ENCODE data around the gene GALNT6. TPM values are rescaled to one million over a fixed set of nuclear protein-coding genes. Genes with fewer than 3 reads are reported as not detected.
A peak's percentile ranks its signal among the peaks of the same experiment; 100 is the strongest.

The GALNT6 gene
- total RNA-seq: 1 to 10 TPM; 2.5 to 8.8 TPM

- Mint-ChIP-seq H3K36me3 (no peaks in the 10 kb centered on the region), H3K9me3 (no peaks in the 10 kb centered on the region), H3K27ac (peak within 1 kb of the TSS in 1 of 2 donors; percentile 70)
- peak; percentile 60 to 83 for DNase-seq (ENCODE audit: low spot score in 2 of 2)
- ATAC-seq: peak; percentile 47 to 72
Measured at GRCh38 chr12:51391283-51392123, at the start of gene GALNT6. Gene GALNT6 (minus strand): TSS chr12:51391406. CDS start chr12:51379781, 11,625 bp downstream.

- no peak for ATAC-seq
- Mint-ChIP-seq H3K9me3 (no peaks in the 10 kb centered on the region), H3K36me3 (no peaks in the 10 kb centered on the region), H3K27ac (no peak overlapping the region)
- no peak for DNase-seq (ENCODE audit: low spot score in 2 of 2)
Measured at GRCh38 chr12:51439330-51439729, 48.1 kb upstream of the GALNT6 start.

GRCh38 chr12:51437431-51437830 lies 46.2 kb upstream of the GALNT6 start:
- ATAC-seq (no peak), DNase-seq (ENCODE audit: low spot score in 2 of 2) (no peak)
- H3K36me3 Mint-ChIP-seq: no peaks in the 10 kb centered on the region
- no peak overlapping the region for H3K27ac Mint-ChIP-seq
- H3K9me3 Mint-ChIP-seq: no peaks in the 10 kb centered on the region

GRCh38 chr12:51434305-51434704 lies 43.1 kb upstream of the GALNT6 start:
- DNase-seq (ENCODE audit: low spot score in 2 of 2) (no peak), ATAC-seq (no peak)
- Mint-ChIP-seq H3K9me3 (no peaks in the 10 kb centered on the region), H3K27ac (no peak overlapping the region), H3K36me3 (no peaks in the 10 kb centered on the region)

- Mint-ChIP-seq H3K27ac (no peak overlapping the region), H3K36me3 (no peaks in the 10 kb centered on the region), H3K9me3 (no peaks in the 10 kb centered on the region)
- DNase-seq (ENCODE audit: low spot score in 2 of 2) (no peak), ATAC-seq (no peak)
Measured at GRCh38 chr12:51432921-51433320, 41.7 kb upstream of the GALNT6 start.

GRCh38 chr12:51430196-51430895 lies 39.1 kb upstream of the GALNT6 start:
- no peaks in the 10 kb centered on the region for H3K9me3 Mint-ChIP-seq
- ATAC-seq (no peak), DNase-seq (ENCODE audit: low spot score in 2 of 2) (no peak)
- H3K36me3 Mint-ChIP-seq: no peaks in the 10 kb centered on the region
- no peak overlapping the region for H3K27ac Mint-ChIP-seq

GRCh38 chr12:51429700-51430099 lies 38.5 kb upstream of the GALNT6 start:
- no peak overlapping the region for H3K27ac Mint-ChIP-seq
- ATAC-seq: no peak
- no peaks in the 10 kb centered on the region for H3K9me3 Mint-ChIP-seq
- DNase-seq (ENCODE audit: low spot score in 2 of 2): no peak
- H3K36me3 Mint-ChIP-seq: no peaks in the 10 kb centered on the region

GRCh38 chr12:51428256-51428655 lies 37.0 kb upstream of the GALNT6 start:
- DNase-seq (ENCODE audit: low spot score in 2 of 2): no peak
- Mint-ChIP-seq H3K36me3 (no peaks in the 10 kb centered on the region), H3K27ac (no peak overlapping the region), H3K9me3 (no peaks in the 10 kb centered on the region)
- ATAC-seq: no peak

- peak; percentile 78 to 84 for DNase-seq (ENCODE audit: low spot score in 2 of 2)
Measured at GRCh38 chr12:51424662-51425539, 33.7 kb upstream of the GALNT6 start, which contains the start of gene SLC4A8. Gene SLC4A8 (plus strand): TSS chr12:51424831. CDS start chr12:51424988, 157 bp downstream.

GRCh38 chr12:51424094-51424661 lies 33.0 kb upstream of the GALNT6 start:
- ATAC-seq: no peak
- H3K36me3 Mint-ChIP-seq: no peaks in the 10 kb centered on the region
- no peaks in the 10 kb centered on the region for H3K9me3 Mint-ChIP-seq
- no peak overlapping the region for H3K27ac Mint-ChIP-seq
- DNase-seq (ENCODE audit: low spot score in 2 of 2): no peak

More at GRCh38 chr12:51424662-51425539, 33.7 kb upstream of the GALNT6 start, which contains the start of gene SLC4A8:
- no peaks in the 10 kb centered on the region for H3K9me3 Mint-ChIP-seq
- H3K36me3 Mint-ChIP-seq: no peaks in the 10 kb centered on the region
- H3K27ac Mint-ChIP-seq: peak within 1 kb of the TSS in 1 of 2 donors; percentile 64
- ATAC-seq: peak; percentile 95 to 98

- H3K9me3 Mint-ChIP-seq: no peaks in the 10 kb centered on the region
- ATAC-seq (peak in 1 of 2 donors; percentile 25), DNase-seq (ENCODE audit: low spot score in 2 of 2) (peak in 1 of 2 donors; percentile 63)
- no peaks in the 10 kb centered on the region for H3K36me3 Mint-ChIP-seq
- H3K27ac Mint-ChIP-seq: no peak overlapping the region
Measured at GRCh38 chr12:51421266-51421884, 30.2 kb upstream of the GALNT6 start.

GRCh38 chr12:51419425-51420193 lies 28.4 kb upstream of the GALNT6 start:
- Mint-ChIP-seq H3K9me3 (no peaks in the 10 kb centered on the region), H3K27ac (no peak overlapping the region), H3K36me3 (no peaks in the 10 kb centered on the region)
- ATAC-seq: no peak
- DNase-seq (ENCODE audit: low spot score in 2 of 2): no peak

- DNase-seq (ENCODE audit: low spot score in 2 of 2) (no peak), ATAC-seq (no peak)
- Mint-ChIP-seq H3K27ac (no peak overlapping the region), H3K9me3 (no peaks in the 10 kb centered on the region), H3K36me3 (no peaks in the 10 kb centered on the region)
Measured at GRCh38 chr12:51417826-51418225, 26.6 kb upstream of the GALNT6 start.

- Mint-ChIP-seq H3K9me3 (no peaks in the 10 kb centered on the region), H3K27ac (no peak overlapping the region), H3K36me3 (no peaks in the 10 kb centered on the region)
- no peak for DNase-seq (ENCODE audit: low spot score in 2 of 2)
- no peak for ATAC-seq
Measured at GRCh38 chr12:51415931-51416330, 24.7 kb upstream of the GALNT6 start.

GRCh38 chr12:51413791-51414190 lies 22.6 kb upstream of the GALNT6 start:
- no peaks in the 10 kb centered on the region for H3K9me3 Mint-ChIP-seq
- H3K36me3 Mint-ChIP-seq: no peaks in the 10 kb centered on the region
- no peak overlapping the region for H3K27ac Mint-ChIP-seq
- ATAC-seq: no peak
- no peak for DNase-seq (ENCODE audit: low spot score in 2 of 2)
